PC-3 (cell line): Measurements from ENCODE around the gene GFRA1.

Source experiments
- CTCF ChIP-seq: fragments of 300-600 bp; sonication (generic); conservative IDR thresholded peaks from 2 replicates; pipeline ENCODE4 v1.5.1; 2017; ENCODE audit warnings: antibody characterized with exemption, low read depth, mild to moderate bottlenecking, low read length
- EZH2 ChIP-seq: fragments of 300-600 bp; sonication (generic); IDR thresholded peaks from one replicate; pipeline ENCODE4 v1.6.1; 2017; ENCODE audit warnings: antibody characterized with exemption, mild to moderate bottlenecking, low read length; ENCODE audit not compliant: unreplicated experiment

GRCh38 chr10:116070743-116071320 lies 202.2 kb downstream of the GFRA1 start:
- TF ChIP-seq CTCF (no peak), EZH2 (no peak)
